GM12872 (cell line): ENCODE measurements around the gene NPR3.

ENCODE experiments used
- CTCF ChIP-seq: IDR thresholded peaks from 3 replicates; pipeline ENCODE4 v1.5.1; 2011; ENCODE audit warnings: low read depth, mild to moderate bottlenecking, low read length, moderate library complexity; ENCODE audit not compliant: insufficient read depth

The NPR3 gene

GRCh38 chr5:32724526-32724925, 13.4 kb downstream of the NPR3 start:
- peak; percentile 5; the same call in 1 of the 3 replicates for TF ChIP-seq CTCF

GRCh38 chr5:32726086-32726557, 15.0 kb downstream of the NPR3 start:
- no peak for TF ChIP-seq CTCF

GRCh38 chr5:32729651-32730050, 18.5 kb downstream of the NPR3 start:
- no peak for TF ChIP-seq CTCF

- no peak for TF ChIP-seq CTCF
Observed at GRCh38 chr5:32733590-32734340, 22.6 kb downstream of the NPR3 start.

- no peak for TF ChIP-seq CTCF
Observed at GRCh38 chr5:32734827-32735378, 23.8 kb downstream of the NPR3 start.

GRCh38 chr5:32735512-32735911, 24.4 kb downstream of the NPR3 start:
- no peak for TF ChIP-seq CTCF

- TF ChIP-seq CTCF: no peak
Observed at GRCh38 chr5:32736842-32737241, 25.7 kb downstream of the NPR3 start.
